HG02571 (cell line): ENCODE data around the gene NCOA5.

Experiments
- ATAC-seq: cut with Tn5 transposase; IDR thresholded peaks from one replicate; pipeline ENCODE4 v1.9.1; 2021; ENCODE audit warnings: mild to moderate bottlenecking, moderate library complexity; ENCODE audit not compliant: unreplicated experiment

Gene NCOA5

GRCh38 chr20:46046588-46047310, 43.0 kb downstream of the NCOA5 start:
- ATAC-seq: no peak

- ATAC-seq: no peak
These were observed 44.9 kb downstream of the NCOA5 start for GRCh38 chr20:46044896-46045295.

GRCh38 chr20:46043556-46043955, 46.2 kb downstream of the NCOA5 start:
- no peak for ATAC-seq

- no peak for ATAC-seq
These were observed 48.7 kb downstream of the NCOA5 start for GRCh38 chr20:46040902-46041535.

- ATAC-seq: no peak
These were observed 52.7 kb downstream of the NCOA5 start for GRCh38 chr20:46037036-46037435.

- ATAC-seq: no peak
These were observed 53.4 kb downstream of the NCOA5 start for GRCh38 chr20:46036370-46036769.

- no peak for ATAC-seq
These were observed 54.0 kb downstream of the NCOA5 start for GRCh38 chr20:46035713-46036112.

GRCh38 chr20:46035253-46035652, 54.5 kb downstream of the NCOA5 start:
- no peak for ATAC-seq

- ATAC-seq: no peak
These were observed 55.7 kb downstream of the NCOA5 start for GRCh38 chr20:46034039-46034438.

- no peak for ATAC-seq
These were observed 58.0 kb downstream of the NCOA5 start for GRCh38 chr20:46031701-46032254.

GRCh38 chr20:46031014-46031569, 58.7 kb downstream of the NCOA5 start:
- ATAC-seq: no peak

GRCh38 chr20:46030284-46031013, 59.3 kb downstream of the NCOA5 start:
- no peak for ATAC-seq

- ATAC-seq: no peak
These were observed 60.9 kb downstream of the NCOA5 start, which contains the start of gene SLC12A5 for GRCh38 chr20:46028772-46029371. SLC12A5 (plus strand) TSS chr20:46029215; CDS start chr20:46029345, 130 bp downstream.

GRCh38 chr20:46028110-46028509, 61.7 kb downstream of the NCOA5 start:
- ATAC-seq: no peak

GRCh38 chr20:46027245-46027853, 62.4 kb downstream of the NCOA5 start:
- ATAC-seq: no peak

GRCh38 chr20:46025376-46025783, 64.4 kb downstream of the NCOA5 start:
- no peak for ATAC-seq

- ATAC-seq: no peak
These were observed 65.8 kb downstream of the NCOA5 start for GRCh38 chr20:46023999-46024398.

GRCh38 chr20:46023148-46023484, 66.6 kb downstream of the NCOA5 start:
- no peak for ATAC-seq

GRCh38 chr20:46022411-46023147, 67.2 kb downstream of the NCOA5 start:
- no peak for ATAC-seq
